ENCODE data around the gene TTC12. TPM values are rescaled to one million over a fixed set of nuclear protein-coding genes. Genes with fewer than 3 reads are reported as not detected.

Gene TTC12
- total and polyA plus RNA-seq, 2 donors (not counting 1 experiment from before 2014, with no cell fraction given) = 9.9 to 11.9 TPM

DNA sequence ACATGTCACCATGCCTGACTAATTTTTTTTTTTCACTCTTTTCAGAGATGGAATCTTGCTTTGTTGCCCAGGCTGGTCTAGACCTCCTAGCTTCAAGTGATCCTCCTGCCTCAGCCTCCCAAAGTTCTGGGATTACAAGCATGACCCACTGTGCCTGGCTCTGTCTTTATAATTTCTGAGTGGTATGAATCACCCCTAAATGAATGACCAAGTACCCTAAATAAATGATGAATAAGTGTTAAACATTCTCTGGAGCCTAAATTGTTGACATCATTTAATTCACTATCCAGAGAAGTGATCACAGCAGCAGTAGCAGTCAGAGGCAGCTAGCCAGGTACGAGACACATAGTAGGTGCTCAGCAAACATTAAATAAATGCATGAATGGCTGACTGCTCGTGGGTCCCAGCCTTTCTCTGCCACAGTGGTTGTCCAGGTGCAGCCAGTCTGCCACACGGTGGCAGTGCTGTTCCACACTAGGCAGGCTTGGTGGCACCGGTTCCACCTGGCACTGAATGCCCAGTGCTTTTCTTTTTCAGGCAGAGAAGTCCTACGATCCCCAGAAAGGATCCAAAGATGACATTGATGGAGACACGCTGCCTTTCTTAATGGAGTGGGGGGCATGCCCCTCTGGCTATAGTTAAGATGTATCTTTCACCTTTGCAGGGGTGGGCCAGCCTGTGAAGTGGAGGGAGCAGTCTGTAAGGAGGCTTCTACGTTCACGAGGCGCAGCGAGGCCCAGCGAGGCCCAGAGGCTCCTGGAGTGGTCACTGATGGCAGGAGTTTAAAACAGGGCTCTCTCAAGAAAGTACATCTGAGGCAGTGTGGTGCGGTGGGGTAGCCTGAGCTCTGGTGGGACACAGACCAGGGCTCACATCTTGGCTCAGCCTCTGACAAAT lies 8.7 kb upstream of the TTC12 start:
- H3K4me2 ChIP-seq (ENCODE audit: extremely low read depth, insufficient read depth, low read length) = peak overlapping the region; percentile 32
- H3K27me3 ChIP-seq (ENCODE audit: control insufficient read depth, insufficient read depth, low read length) = no peaks in the 10 kb centered on the region
- peak; percentile 37 to 65 for DNase-seq (ENCODE audit: low read depth in 2 of 2)
- H3K4me3 ChIP-seq (replicated peaks in 1 of 4; ENCODE audit: control extremely low read depth in 1 of 4, insufficient read depth in 1 of 4, low read depth in 3 of 4, low read length in 4 of 4) = no peak overlapping the region
- H3K9ac ChIP-seq (ENCODE audit: insufficient read depth, low read length) = no peak overlapping the region
- no peaks in the 10 kb centered on the region for H3K4me1 ChIP-seq (ENCODE audit: control insufficient read depth, extremely low read depth, insufficient read depth, low read length)
- no peaks in the 10 kb centered on the region for H3K9me3 ChIP-seq (ENCODE audit: control insufficient read depth, insufficient read depth, low read depth, low read length)
- TF ChIP-seq, protein P1, sequence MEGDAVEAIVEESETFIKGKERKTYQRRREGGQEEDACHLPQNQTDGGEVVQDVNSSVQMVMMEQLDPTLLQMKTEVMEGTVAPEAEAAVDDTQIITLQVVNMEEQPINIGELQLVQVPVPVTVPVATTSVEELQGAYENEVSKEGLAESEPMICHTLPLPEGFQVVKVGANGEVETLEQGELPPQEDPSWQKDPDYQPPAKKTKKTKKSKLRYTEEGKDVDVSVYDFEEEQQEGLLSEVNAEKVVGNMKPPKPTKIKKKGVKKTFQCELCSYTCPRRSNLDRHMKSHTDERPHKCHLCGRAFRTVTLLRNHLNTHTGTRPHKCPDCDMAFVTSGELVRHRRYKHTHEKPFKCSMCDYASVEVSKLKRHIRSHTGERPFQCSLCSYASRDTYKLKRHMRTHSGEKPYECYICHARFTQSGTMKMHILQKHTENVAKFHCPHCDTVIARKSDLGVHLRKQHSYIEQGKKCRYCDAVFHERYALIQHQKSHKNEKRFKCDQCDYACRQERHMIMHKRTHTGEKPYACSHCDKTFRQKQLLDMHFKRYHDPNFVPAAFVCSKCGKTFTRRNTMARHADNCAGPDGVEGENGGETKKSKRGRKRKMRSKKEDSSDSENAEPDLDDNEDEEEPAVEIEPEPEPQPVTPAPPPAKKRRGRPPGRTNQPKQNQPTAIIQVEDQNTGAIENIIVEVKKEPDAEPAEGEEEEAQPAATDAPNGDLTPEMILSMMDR (conservative IDR thresholded peaks at IDR 0.05 in 1 of 2, IDR thresholded peaks at IDR 0.05 in 1 of 2; ENCODE audit: low read depth in 1 of 2, low read length in 2 of 2) = peak; percentile 96 to 99
- TF ChIP-seq EZH2 (IDR thresholded peaks at IDR 0.05; ENCODE audit: low read length, missing control alignments) = no peak
- H4K20me1 ChIP-seq (ENCODE audit: control insufficient read depth, extremely low read depth, insufficient read depth, low read length) = no peaks in the 10 kb centered on the region
- no peak overlapping the region for H3K27ac ChIP-seq (ENCODE audit: insufficient read depth, low read length)
- no peaks in the 10 kb centered on the region for H3K79me2 ChIP-seq (ENCODE audit: control insufficient read depth, insufficient read depth, low read length)
- no peaks in the 10 kb centered on the region for H3K36me3 ChIP-seq (ENCODE audit: control insufficient read depth, insufficient read depth, low read length)
- H2AFZ ChIP-seq (ENCODE audit: low read length) = no peak overlapping the region

DNA sequence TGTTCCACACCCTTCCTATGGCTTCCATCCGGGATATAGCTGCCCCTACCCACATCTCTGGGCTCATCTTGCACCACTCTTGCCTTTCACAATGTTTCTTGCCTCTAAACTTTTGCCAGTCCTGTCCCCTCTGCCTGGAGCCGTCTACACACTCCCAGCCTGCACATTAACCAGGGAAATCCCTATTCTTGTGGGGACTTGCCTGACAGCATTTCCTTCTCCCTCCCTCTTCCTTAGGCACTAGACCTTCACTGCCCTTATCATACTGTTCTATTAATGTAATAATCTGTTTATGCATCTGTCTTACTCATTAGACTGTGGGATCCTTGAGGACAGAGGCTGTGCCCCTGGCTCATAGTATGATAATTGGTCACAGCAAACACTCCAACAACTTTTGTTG lies 5.8 kb upstream of the TTC12 start:
- Histone ChIP-seq H3K4me1 (ENCODE audit: control insufficient read depth, extremely low read depth, insufficient read depth, low read length) (no peaks in the 10 kb centered on the region), H3K27ac (ENCODE audit: insufficient read depth, low read length) (no peak overlapping the region), H3K36me3 (ENCODE audit: control insufficient read depth, insufficient read depth, low read length) (no peaks in the 10 kb centered on the region), H4K20me1 (ENCODE audit: control insufficient read depth, extremely low read depth, insufficient read depth, low read length) (no peaks in the 10 kb centered on the region), H3K9ac (ENCODE audit: insufficient read depth, low read length) (no peak overlapping the region), H2AFZ (ENCODE audit: low read length) (no peak overlapping the region), H3K79me2 (ENCODE audit: control insufficient read depth, insufficient read depth, low read length) (no peaks in the 10 kb centered on the region), H3K4me3 (replicated peaks in 1 of 4; ENCODE audit: control extremely low read depth in 1 of 4, insufficient read depth in 1 of 4, low read depth in 3 of 4, low read length in 4 of 4) (no peak overlapping the region), H3K27me3 (ENCODE audit: control insufficient read depth, insufficient read depth, low read length) (no peaks in the 10 kb centered on the region), H3K4me2 (ENCODE audit: extremely low read depth, insufficient read depth, low read length) (no peak overlapping the region), H3K9me3 (ENCODE audit: control insufficient read depth, insufficient read depth, low read depth, low read length) (no peaks in the 10 kb centered on the region)
- no peak for DNase-seq (ENCODE audit: low read depth in 2 of 2)
- TF ChIP-seq EZH2 (IDR thresholded peaks at IDR 0.05; ENCODE audit: low read length, missing control alignments) = no peak
- TF ChIP-seq, protein P1 (conservative IDR thresholded peaks at IDR 0.05 in 1 of 2, IDR thresholded peaks at IDR 0.05 in 1 of 2; ENCODE audit: low read depth in 1 of 2, low read length in 2 of 2) = no peak

DNA sequence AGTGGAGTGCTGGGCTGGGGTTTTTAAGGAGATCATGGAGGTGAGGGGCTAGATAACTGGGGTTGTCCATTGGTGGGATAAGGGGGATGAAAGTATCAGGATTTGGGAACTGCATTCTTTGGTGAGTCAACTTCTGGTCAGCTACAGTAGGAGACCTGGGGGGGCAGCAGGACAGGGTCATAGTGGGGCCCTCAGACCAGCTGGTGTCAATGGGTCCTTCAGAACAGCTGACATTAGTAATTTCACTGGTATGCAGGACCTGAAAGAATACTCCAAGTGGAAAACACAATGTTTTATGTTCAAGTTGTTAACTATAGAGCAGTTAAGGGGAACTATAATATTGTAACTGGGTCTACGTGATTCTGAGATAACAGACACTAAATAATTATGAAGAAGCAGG lies 2.8 kb upstream of the TTC12 start:
- Histone ChIP-seq H3K4me2 (ENCODE audit: extremely low read depth, insufficient read depth, low read length) (no peak overlapping the region), H3K27me3 (ENCODE audit: control insufficient read depth, insufficient read depth, low read length) (no peaks in the 10 kb centered on the region), H2AFZ (ENCODE audit: low read length) (no peak overlapping the region), H3K79me2 (ENCODE audit: control insufficient read depth, insufficient read depth, low read length) (no peaks in the 10 kb centered on the region), H3K36me3 (ENCODE audit: control insufficient read depth, insufficient read depth, low read length) (no peaks in the 10 kb centered on the region), H4K20me1 (ENCODE audit: control insufficient read depth, extremely low read depth, insufficient read depth, low read length) (no peaks in the 10 kb centered on the region), H3K9me3 (ENCODE audit: control insufficient read depth, insufficient read depth, low read depth, low read length) (no peaks in the 10 kb centered on the region), H3K4me3 (replicated peaks in 1 of 4; ENCODE audit: control extremely low read depth in 1 of 4, insufficient read depth in 1 of 4, low read depth in 3 of 4, low read length in 4 of 4) (no peak overlapping the region), H3K27ac (ENCODE audit: insufficient read depth, low read length) (no peak overlapping the region), H3K9ac (ENCODE audit: insufficient read depth, low read length) (no peak overlapping the region), H3K4me1 (ENCODE audit: control insufficient read depth, extremely low read depth, insufficient read depth, low read length) (no peaks in the 10 kb centered on the region)
- DNase-seq (ENCODE audit: low read depth in 2 of 2) = peak in 1 of 2 donors; percentile 39
- TF ChIP-seq, protein P1 (conservative IDR thresholded peaks at IDR 0.05 in 1 of 2, IDR thresholded peaks at IDR 0.05 in 1 of 2; ENCODE audit: low read depth in 1 of 2, low read length in 2 of 2) = no peak
- TF ChIP-seq EZH2 (IDR thresholded peaks at IDR 0.05; ENCODE audit: low read length, missing control alignments) = no peak
